Stomach (tissue), 9 donors: Measurements from ENCODE around the gene ATP8A1. TPM values are rescaled to one million over a fixed set of nuclear protein-coding genes. Genes with fewer than 3 reads are reported as not detected.

ENCODE experiments used
- DNase-seq, 2 donors: peaks; one replicate each; pipeline versions ENCODE4 v3.0.0 to v3.0.0-alpha.2; 2013 to 2019
- H3K27ac ChIP-seq, 5 donors: fragments of 200-600 bp in 4 of 5; sonication (generic) in 4 of 5; one replicate each; pipeline ENCODE4 v1.5.1; 2013 to 2019; ENCODE audit warnings: mild to moderate bottlenecking in 1 of 5, moderate library complexity in 1 of 5
- H3K27me3 ChIP-seq, 3 donors: fragments of 200-600 bp; sonication (generic); one replicate each; pipeline ENCODE4 v1.5.1; 2017 to 2019; ENCODE audit warnings: mixed run types in 1 of 3
- H3K36me3 ChIP-seq, 4 donors: fragments of 200-600 bp; sonication (generic); 1 replicate in 3 of 4; 2 replicates in 1 of 4; pipeline ENCODE4 v1.5.1; 2016 to 2019
- H3K4me1 ChIP-seq, 4 donors: fragments of 200-600 bp; sonication (generic); one replicate each; pipeline ENCODE4 v1.5.1; 2016 to 2019
- H3K4me3 ChIP-seq, 4 donors: fragments of 200-600 bp; sonication (generic) in 3 of 4; one replicate each; pipeline ENCODE4 v1.5.1; 2016 to 2019; ENCODE audit warnings: mild to moderate bottlenecking in 1 of 4
- H3K9me3 ChIP-seq, 4 donors: fragments of 200-600 bp; sonication (generic); one replicate each; pipeline ENCODE4 v1.5.1; 2016 to 2019
- EP300 ChIP-seq: sonication (generic); formaldehyde crosslinking; IDR thresholded peaks from one replicate; pipeline ENCODE4 v1.6.1; 2017; ENCODE audit warnings: antibody characterized with exemption
- POLR2A ChIP-seq, 4 donors: fragments of 450-650 bp; IDR thresholded peaks; one replicate each; pipeline ENCODE4 v1.6.1; 2016; ENCODE audit warnings: antibody characterized with exemption in 4 of 4, control low read depth in 2 of 4, mild to moderate bottlenecking in 1 of 4, moderate library complexity in 1 of 4
- POLR2AphosphoS5 ChIP-seq, 3 donors: sonication (generic); formaldehyde crosslinking; IDR thresholded peaks; one replicate each; pipeline ENCODE4 v1.6.1; 2016; ENCODE audit warnings: antibody characterized with exemption in 3 of 3
- WGBS, 5 donors: extraction: QIAGEN DNeasy Blood & Tissue Kit in 3 of 5; methylation state at CpG; one replicate each; pipeline versions ENCODE4 v1.1.5 to v1.1.7; 2013 to 2018; 5-methylcytosine and 5-hydroxymethylcytosine counted together
- intact Hi-C: fragments of 100-400 bp; cut with DNase I; formaldehyde crosslinking; loops from one replicate; pipeline ENCODE4 v1.15.1; 2023; ENCODE audit warnings: low total_unique reads
- polyA plus RNA-seq, 3 donors: library from polyadenylated mRNA; stranded (reverse); fragments of 200-250 nt; gene quantifications; one replicate each; pipeline ENCODE4 v1.2.3, GENCODE V29; 2013
- total RNA-seq, 5 donors: library from RNA; depleted of rRNA; stranded (reverse); fragments of >200 nt; gene quantifications; one replicate each; pipeline versions ENCODE4 v1.1.0 to v1.2.3, GENCODE V29; 2014 to 2016
- TF ChIP-seq, protein P1 (sequence below), 7 experiments: fragments of 450-650 bp in 4 of 7; fragments of 200-600 bp in 3 of 7; sonication (generic) in 3 of 7; IDR thresholded peaks; one replicate each; pipeline ENCODE4 v1.5.1; 2016 to 2019; ENCODE audit warnings: antibody characterized with exemption in 7 of 7, control low read depth in 2 of 7, mild to moderate bottlenecking in 1 of 7
- donor health status: healthy with polysubstance abuse.
- donor health status: Bipolar disorder and iron deficiency.
- donor health status: healthy.

The ATP8A1 gene
- total and polyA plus RNA-seq, 8 donors, result 2.6 to 104 (median 33.2) TPM

GRCh38 chr4:42543762-42544161 lies 113.1 kb downstream of the ATP8A1 start:
- Histone ChIP-seq H3K27ac (no peak overlapping the region), H3K4me1 (no peaks in the 10 kb centered on the region), H3K36me3 (peaks cover 4 to 22% (median 6%) of the 10 kb centered on the region in 4 donors), H3K27me3 (no peaks in the 10 kb centered on the region), H3K4me3 (no peak overlapping the region), H3K9me3 (no peaks in the 10 kb centered on the region)
- TF ChIP-seq POLR2A (IDR thresholded peaks at IDR 0.05) (no peak), POLR2AphosphoS5 (IDR thresholded peaks at IDR 0.05) (no peak), EP300 (no peak)
- TF ChIP-seq, protein P1, sequence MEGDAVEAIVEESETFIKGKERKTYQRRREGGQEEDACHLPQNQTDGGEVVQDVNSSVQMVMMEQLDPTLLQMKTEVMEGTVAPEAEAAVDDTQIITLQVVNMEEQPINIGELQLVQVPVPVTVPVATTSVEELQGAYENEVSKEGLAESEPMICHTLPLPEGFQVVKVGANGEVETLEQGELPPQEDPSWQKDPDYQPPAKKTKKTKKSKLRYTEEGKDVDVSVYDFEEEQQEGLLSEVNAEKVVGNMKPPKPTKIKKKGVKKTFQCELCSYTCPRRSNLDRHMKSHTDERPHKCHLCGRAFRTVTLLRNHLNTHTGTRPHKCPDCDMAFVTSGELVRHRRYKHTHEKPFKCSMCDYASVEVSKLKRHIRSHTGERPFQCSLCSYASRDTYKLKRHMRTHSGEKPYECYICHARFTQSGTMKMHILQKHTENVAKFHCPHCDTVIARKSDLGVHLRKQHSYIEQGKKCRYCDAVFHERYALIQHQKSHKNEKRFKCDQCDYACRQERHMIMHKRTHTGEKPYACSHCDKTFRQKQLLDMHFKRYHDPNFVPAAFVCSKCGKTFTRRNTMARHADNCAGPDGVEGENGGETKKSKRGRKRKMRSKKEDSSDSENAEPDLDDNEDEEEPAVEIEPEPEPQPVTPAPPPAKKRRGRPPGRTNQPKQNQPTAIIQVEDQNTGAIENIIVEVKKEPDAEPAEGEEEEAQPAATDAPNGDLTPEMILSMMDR (IDR thresholded peaks at IDR 0.05), result no peak
- intact Hi-C loops, result no loop called here
- DNase-seq, result no peak
- WGBS, 5 donors, result 92 to 95% (median 94%) methylated on average over 2 of the region's 2 CpGs

- no peaks in the 10 kb centered on the region for H3K27me3 ChIP-seq
- no peak for TF ChIP-seq POLR2AphosphoS5 (IDR thresholded peaks at IDR 0.05)
- no peak for TF ChIP-seq POLR2A (IDR thresholded peaks at IDR 0.05)
- TF ChIP-seq, protein P1 (IDR thresholded peaks at IDR 0.05), result no peak
- no peak for TF ChIP-seq EP300
These were observed 113.8 kb downstream of the ATP8A1 start for GRCh38 chr4:42543126-42543525.

DNA sequence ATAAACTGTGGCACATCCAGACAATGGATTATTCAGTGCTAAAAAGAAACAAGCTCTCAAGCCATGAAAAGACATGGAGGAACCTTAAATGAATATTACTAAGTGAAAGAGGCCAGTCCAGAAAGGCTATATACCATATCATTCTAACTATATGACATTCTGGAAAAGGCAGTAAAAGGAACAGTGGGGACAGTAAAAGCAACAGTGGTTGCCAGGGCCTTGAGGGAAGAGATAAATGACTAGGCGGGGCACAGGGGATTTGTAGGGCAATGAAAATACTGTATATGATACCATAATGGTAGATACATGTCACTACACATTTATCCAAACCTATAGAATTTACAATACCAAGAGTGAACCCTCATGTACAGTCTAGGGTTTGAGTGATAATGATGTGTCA lies 115.3 kb downstream of the ATP8A1 start:
- Histone ChIP-seq H3K27me3 (no peaks in the 10 kb centered on the region), H3K4me3 (no peak overlapping the region), H3K27ac (no peak overlapping the region), H3K36me3 (peaks cover 0 to 14% (median 0%) of the 10 kb centered on the region in 4 donors), H3K4me1 (no peaks in the 10 kb centered on the region), H3K9me3 (no peaks in the 10 kb centered on the region)
- intact Hi-C loops, result no loop called here
- no peak for TF ChIP-seq POLR2A (IDR thresholded peaks at IDR 0.05)
- TF ChIP-seq, protein P1 (IDR thresholded peaks at IDR 0.05), result no peak
- WGBS, 5 donors, result 97 to 100% (median 97%) methylated on average over 1 of the region's 1 CpG
- no peak for DNase-seq

More at GRCh38 chr4:42543126-42543525, 113.8 kb downstream of the ATP8A1 start:
- Histone ChIP-seq H3K4me1 (no peaks in the 10 kb centered on the region), H3K36me3 (peaks cover 4 to 19% (median 6%) of the 10 kb centered on the region in 4 donors), H3K4me3 (no peak overlapping the region), H3K9me3 (no peaks in the 10 kb centered on the region), H3K27ac (no peak overlapping the region)
- intact Hi-C loops, result no loop called here
- 83 to 96% (median 88%) methylated on average over 1 of the region's 1 CpG for WGBS, 5 donors
- no peak for DNase-seq

- intact Hi-C loops, result no loop called here
- Histone ChIP-seq H3K9me3 (no peaks in the 10 kb centered on the region), H3K27ac (no peak overlapping the region), H3K4me1 (no peaks in the 10 kb centered on the region), H3K36me3 (peaks cover 0 to 27% (median 16%) of the 10 kb centered on the region in 4 donors), H3K27me3 (no peaks in the 10 kb centered on the region), H3K4me3 (no peak overlapping the region)
- 91 to 97% (median 93%) methylated on average over 3 of the region's 3 CpGs for WGBS, 5 donors
- no peak for TF ChIP-seq EP300
- no peak for TF ChIP-seq POLR2AphosphoS5 (IDR thresholded peaks at IDR 0.05)
- TF ChIP-seq, protein P1 (IDR thresholded peaks at IDR 0.05), result no peak
- no peak for TF ChIP-seq POLR2A (IDR thresholded peaks at IDR 0.05)
- DNase-seq, result no peak
These were observed 123.9 kb downstream of the ATP8A1 start for GRCh38 chr4:42533042-42533441.
